Camera-type eye (tissue), 1 donor: ENCODE measurements around the gene ARID4A. TPM values are rescaled to one million over a fixed set of nuclear protein-coding genes. Genes with fewer than 3 reads are reported as not detected.

ENCODE experiments used
- total RNA-seq: library from RNA; depleted of rRNA; stranded (reverse); fragments of >200 nt; gene quantifications from one replicate; pipeline ENCODE4 v1.2.3, GENCODE V29; 2014

The ARID4A gene, protein sequence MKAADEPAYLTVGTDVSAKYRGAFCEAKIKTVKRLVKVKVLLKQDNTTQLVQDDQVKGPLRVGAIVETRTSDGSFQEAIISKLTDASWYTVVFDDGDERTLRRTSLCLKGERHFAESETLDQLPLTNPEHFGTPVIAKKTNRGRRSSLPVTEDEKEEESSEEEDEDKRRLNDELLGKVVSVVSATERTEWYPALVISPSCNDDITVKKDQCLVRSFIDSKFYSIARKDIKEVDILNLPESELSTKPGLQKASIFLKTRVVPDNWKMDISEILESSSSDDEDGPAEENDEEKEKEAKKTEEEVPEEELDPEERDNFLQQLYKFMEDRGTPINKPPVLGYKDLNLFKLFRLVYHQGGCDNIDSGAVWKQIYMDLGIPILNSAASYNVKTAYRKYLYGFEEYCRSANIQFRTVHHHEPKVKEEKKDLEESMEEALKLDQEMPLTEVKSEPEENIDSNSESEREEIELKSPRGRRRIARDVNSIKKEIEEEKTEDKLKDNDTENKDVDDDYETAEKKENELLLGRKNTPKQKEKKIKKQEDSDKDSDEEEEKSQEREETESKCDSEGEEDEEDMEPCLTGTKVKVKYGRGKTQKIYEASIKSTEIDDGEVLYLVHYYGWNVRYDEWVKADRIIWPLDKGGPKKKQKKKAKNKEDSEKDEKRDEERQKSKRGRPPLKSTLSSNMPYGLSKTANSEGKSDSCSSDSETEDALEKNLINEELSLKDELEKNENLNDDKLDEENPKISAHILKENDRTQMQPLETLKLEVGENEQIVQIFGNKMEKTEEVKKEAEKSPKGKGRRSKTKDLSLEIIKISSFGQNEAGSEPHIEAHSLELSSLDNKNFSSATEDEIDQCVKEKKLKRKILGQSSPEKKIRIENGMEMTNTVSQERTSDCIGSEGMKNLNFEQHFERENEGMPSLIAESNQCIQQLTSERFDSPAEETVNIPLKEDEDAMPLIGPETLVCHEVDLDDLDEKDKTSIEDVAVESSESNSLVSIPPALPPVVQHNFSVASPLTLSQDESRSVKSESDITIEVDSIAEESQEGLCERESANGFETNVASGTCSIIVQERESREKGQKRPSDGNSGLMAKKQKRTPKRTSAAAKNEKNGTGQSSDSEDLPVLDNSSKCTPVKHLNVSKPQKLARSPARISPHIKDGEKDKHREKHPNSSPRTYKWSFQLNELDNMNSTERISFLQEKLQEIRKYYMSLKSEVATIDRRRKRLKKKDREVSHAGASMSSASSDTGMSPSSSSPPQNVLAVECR
- 45.4 TPM for total RNA-seq

DNA sequence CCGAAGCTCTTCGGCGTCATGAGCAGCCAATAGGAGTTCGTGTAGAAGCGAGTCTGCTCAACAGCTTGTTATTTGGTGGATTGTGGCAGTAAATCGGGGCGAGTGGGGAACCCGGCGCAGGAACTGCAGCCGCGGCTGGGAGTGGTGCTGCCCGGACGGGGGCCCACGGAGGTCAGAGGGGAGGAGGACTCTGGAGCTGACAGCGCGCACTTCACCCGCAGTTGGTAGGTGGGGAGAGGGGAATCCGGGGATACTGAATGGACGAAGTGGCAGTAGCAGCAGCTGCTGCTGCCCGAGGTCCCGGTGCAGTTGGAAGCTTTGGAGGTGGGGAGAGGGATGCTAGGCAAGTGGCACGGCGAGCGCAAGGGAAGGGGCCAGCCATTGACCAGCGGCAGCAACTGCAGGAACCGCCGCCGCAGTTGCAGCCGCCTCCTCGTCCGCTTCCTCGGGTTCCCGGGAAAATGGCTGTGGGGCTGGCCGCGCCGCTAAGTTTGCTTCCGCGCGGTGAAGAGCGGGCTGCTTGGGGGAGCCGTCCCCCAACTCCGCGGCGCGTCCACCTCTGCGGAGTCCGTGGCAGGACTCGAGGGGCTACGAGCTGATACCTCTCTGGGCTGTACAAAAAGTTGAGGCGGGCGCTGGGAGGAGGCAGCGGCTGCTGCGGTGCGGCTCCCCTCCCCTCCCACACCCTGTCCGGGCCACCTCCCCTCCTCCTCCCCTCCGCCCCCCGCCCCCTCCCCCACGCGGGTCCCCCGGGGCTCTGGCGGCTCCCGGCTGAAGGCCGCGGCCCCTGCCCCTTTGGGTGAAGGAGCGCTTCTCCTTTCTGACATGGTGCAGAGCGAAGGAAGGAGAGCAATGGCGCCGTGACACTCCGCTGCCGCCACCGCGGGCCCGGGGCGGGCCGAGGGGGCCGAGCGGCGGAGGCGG lies at the start of gene ARID4A:
Gene ARID4A (plus strand): TSS at position 79 of the 924 bp plus-strand sequence. CDS start 1,300 bp downstream, outside the sequence.

DNA sequence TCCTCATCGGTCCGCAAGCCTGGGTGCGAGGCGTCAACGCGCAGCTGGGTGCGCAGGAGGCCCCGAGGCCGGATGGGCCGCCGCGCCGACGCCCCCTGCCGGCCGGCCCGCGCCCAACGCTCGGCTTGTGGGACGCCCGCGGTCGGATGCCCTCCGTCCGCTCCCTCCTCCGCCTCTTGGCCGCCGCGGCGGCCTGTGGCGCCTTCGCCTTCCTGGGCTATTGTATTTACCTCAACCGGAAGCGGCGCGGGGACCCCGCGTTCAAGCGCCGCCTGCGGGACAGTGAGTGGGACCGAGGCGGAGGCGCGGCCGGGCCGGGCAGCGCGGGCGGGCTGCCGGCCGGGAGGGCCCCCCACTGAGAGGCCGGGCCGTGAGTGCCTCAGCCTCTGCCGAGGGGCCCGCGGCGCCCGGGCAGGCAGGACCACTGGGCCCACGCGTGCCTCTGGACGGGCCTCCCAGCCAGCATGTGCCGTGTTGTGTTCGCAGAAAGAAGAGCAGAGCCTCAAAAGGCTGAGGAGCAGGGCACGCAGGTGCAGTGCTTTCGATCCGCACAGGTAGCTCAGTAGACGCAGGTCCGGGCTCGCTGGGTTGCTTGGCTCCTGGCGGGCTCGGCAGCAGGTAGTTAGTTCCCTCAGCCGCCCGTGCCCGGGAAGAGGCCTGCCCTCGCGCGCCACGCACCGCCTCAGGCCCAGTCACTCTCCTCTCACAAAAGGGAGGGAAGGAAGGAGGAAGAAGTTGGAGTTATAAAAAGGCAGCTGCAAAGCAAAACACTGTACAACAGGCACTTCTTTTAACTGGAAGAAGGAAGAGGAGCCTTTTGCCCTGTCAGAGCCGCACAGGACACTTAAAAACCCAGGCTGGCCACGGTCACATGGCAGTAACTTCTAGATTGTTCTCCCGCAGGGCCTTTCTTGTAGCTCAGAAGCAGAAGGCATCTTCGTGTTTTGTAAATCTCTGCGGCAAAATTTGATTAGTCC lies 97.7 kb downstream of the ARID4A start, which contains the start of gene TOMM20L:
Gene TOMM20L (plus strand): TSS at position 119 of the 977 bp plus-strand sequence. CDS start 28 bp downstream, at position 147.

Other genes starting within 250 kb of the ARID4A start
- gene ARMH4, start 146.3 kb upstream of the ARID4A start, total RNA-seq: 44.6 TPM
- 86.1 TPM for gene ACTR10, start 98.4 kb upstream of the ARID4A start, total RNA-seq
- gene PSMA3, start 53.7 kb upstream of the ARID4A start, total RNA-seq: 60.0 TPM
- not detected for gene TOMM20L, start 97.4 kb downstream of the ARID4A start, total RNA-seq
- 37.7 TPM for gene TIMM9, start 129.0 kb downstream of the ARID4A start, total RNA-seq
- gene KIAA0586, start 129.2 kb downstream of the ARID4A start, total RNA-seq: 38.5 TPM